K562 (cell line): Measurements from ENCODE around the gene PRSS21. TPM values are rescaled to one million over a fixed set of nuclear protein-coding genes. Genes with fewer than 3 reads are reported as not detected.

Source experiments
- ATAC-seq: fragments of 200-7000 bp; cut with Tn5 transposase; 3 replicates; pipeline ENCODE4 v1.9.1; 2020; ENCODE audit warnings: moderate library complexity
- BruUV-seq: library from RNA; stranded (reverse); fragments of 400-500 nt; replicated peaks from 2 replicates; lab custom pipeline; 2021; lab: Mats Ljungman, UMichigan
- CTCF ChIA-PET: fragments of 300-600 bp; formaldehyde crosslinking; extraction: SDS; loops from one replicate; lab custom pipeline; 2021; ENCODE audit warnings: low intra/inter-chr PET ratio; lab: Yijun Ruan, JAX
- POLR2A ChIA-PET: fragments of 300-600, 350-650 bp; sonication (Branson Sonifier 250); formaldehyde crosslinking; extraction: SDS; loops from one replicate; lab custom pipeline; 2021; ENCODE audit warnings: antibody characterized with exemption, inconsistent platforms; lab: Yijun Ruan, JAX
- DNase-seq, 4 experiments: peaks; one replicate each; pipeline versions ENCODE4 v3.0.0 to v3.0.0-alpha.2; 2011 to 2018; ENCODE audit warnings: low spot score in 3 of 4, mixed read lengths in 3 of 4; ENCODE audit errors: extremely low read depth in 1 of 4
- FAIRE-seq: peaks from 2 replicates; lab custom pipeline; 2011; peaks lifted over from hg19 to GRCh38; lab: Jason Lieb, UNC
- H2AFZ ChIP-seq: 2 replicates; pipeline ENCODE4 v1.6.0; 2011; ENCODE audit warnings: low read depth, low read length, control low read depth, inconsistent platforms
- H3K27ac ChIP-seq: fragments of 200-600 bp; 3 replicates; pipeline ENCODE4 v1.8.0; 2011; ENCODE audit warnings: low read depth, mild to moderate bottlenecking, control low read depth, inconsistent platforms, low read length, moderate library complexity, mixed read lengths; ENCODE audit errors: extremely low read depth
- H3K27me3 ChIP-seq, 2 experiments: fragments of 300-600 bp in 1 of 2; 2 replicates in 1 of 2; 3 replicates in 1 of 2; pipeline versions ENCODE4 v1.6.0 to v1.8.0; 2011; ENCODE audit warnings: inconsistent platforms in 2 of 2, low read length in 2 of 2, mild to moderate bottlenecking in 1 of 2, mixed read lengths in 1 of 2, moderate library complexity in 1 of 2; ENCODE audit not compliant: control insufficient read depth in 2 of 2, insufficient read depth in 2 of 2
- H3K36me3 ChIP-seq: fragments of 300-600 bp; 3 replicates; pipeline ENCODE4 v1.8.0; 2011; ENCODE audit warnings: mild to moderate bottlenecking, low read length, inconsistent platforms; ENCODE audit not compliant: control insufficient read depth, insufficient read depth
- H3K4me1 ChIP-seq, 2 experiments: fragments of 200-600 bp in 1 of 2; replicated peaks in 1 of 2; 2 replicates in 1 of 2; 3 replicates in 1 of 2; pipeline versions ENCODE4 v1.5.1 to v1.8.0; 2011; ENCODE audit warnings: inconsistent platforms in 2 of 2, low read length in 2 of 2, mild to moderate bottlenecking in 1 of 2, mixed read lengths in 1 of 2, moderate library complexity in 1 of 2; ENCODE audit not compliant: control insufficient read depth in 2 of 2, insufficient read depth in 2 of 2
- H3K4me2 ChIP-seq: 2 replicates; pipeline ENCODE4 v1.6.1; 2011; ENCODE audit warnings: low read length, control low read depth, inconsistent platforms, mixed read lengths; ENCODE audit not compliant: insufficient read depth
- H3K4me3 ChIP-seq: fragments of 200-600 bp; sonication (generic), shearing (Covaris generic); 2 replicates; pipeline ENCODE4 v1.5.1; 2016; ENCODE audit warnings: control low read depth, inconsistent platforms
- H3K79me2 ChIP-seq: fragments of 200-600 bp; 3 replicates; pipeline ENCODE4 v1.8.0; 2011; ENCODE audit warnings: low read length, inconsistent platforms; ENCODE audit not compliant: control insufficient read depth, insufficient read depth
- H3K9ac ChIP-seq, 2 experiments: 2 replicates each; pipeline versions ENCODE4 v1.6.0 to v1.6.1; 2011; ENCODE audit warnings: low read depth in 2 of 2, low read length in 2 of 2, control low read depth in 1 of 2, inconsistent platforms in 1 of 2, mild to moderate bottlenecking in 1 of 2, mixed read lengths in 1 of 2; ENCODE audit not compliant: insufficient read depth in 1 of 2
- H3K9me1 ChIP-seq: one replicate; pipeline ENCODE4 v1.6.0; 2011; ENCODE audit warnings: inconsistent platforms, mild to moderate bottlenecking, low read length, moderate library complexity; ENCODE audit not compliant: control insufficient read depth, insufficient read depth
- H3K9me3 ChIP-seq: replicated peaks from 2 replicates; pipeline ENCODE4 v1.5.1; 2011; ENCODE audit warnings: low read depth, low read length, inconsistent platforms; ENCODE audit not compliant: control insufficient read depth, insufficient read depth
- H4K20me1 ChIP-seq: replicated peaks from 2 replicates; pipeline ENCODE4 v1.6.1; 2011; ENCODE audit warnings: low read length, inconsistent platforms, mixed read lengths; ENCODE audit not compliant: control insufficient read depth, insufficient read depth
- POLR2G ChIP-seq: fragments of 200-400 bp; formaldehyde crosslinking; IDR thresholded peaks from 2 replicates; pipeline ENCODE4 v1.6.1; 2017; ENCODE audit warnings: low read depth, mild to moderate bottlenecking, antibody characterized with exemption, low read length, moderate library complexity
- ZKSCAN8 ChIP-seq: fragments of 200-800 bp; sonication (Bioruptor generic); IDR thresholded peaks from 2 replicates; pipeline ENCODE4 v1.6.1; 2016; ENCODE audit warnings: missing genetic modification characterization, missing compliant biosample characterization
- ZNF121 ChIP-seq: sonication (generic); formaldehyde crosslinking; conservative IDR thresholded peaks from 2 replicates; pipeline ENCODE4 v1.8.0; 2022; ENCODE audit warnings: missing genetic modification reagents
- WGBS: fragments of 100-300 bp; shearing (Covaris generic); methylation state at CpG from one replicate; pipeline ENCODE4 v1.1.6; 2016; ENCODE audit warnings: low coverage, mixed read lengths; ENCODE audit not compliant: insufficient coverage; ENCODE audit errors: missing lambda C conversion rate; 5-methylcytosine and 5-hydroxymethylcytosine counted together
- in situ Hi-C: fragments of 300-500 bp; cut with MboI; formaldehyde crosslinking; loops from 4 replicates; pipeline ENCODE4 v1.15.0; 2018; ENCODE audit warnings: inconsistent platforms, mixed read lengths
- intact Hi-C: fragments of 100-400 bp; cut with micrococcal nuclease; formaldehyde crosslinking; loops from 2 replicates; pipeline ENCODE4 v1.14.2; 2022
- polyA plus RNA-seq, 8 experiments: library from polyadenylated mRNA; depleted of rRNA in 4 of 8; stranded (reverse) in 5 of 8; unstranded in 3 of 8; fragments of >200 nt; fragmentation: Nextera tagmentation in 2 of 8; fragmentation: Illumina TruSeq in 1 of 8; extraction: Ambion mirVana in 2 of 8; extraction: Trizol in 1 of 8; gene quantifications; 2 replicates each; pipeline versions ENCODE4 v1.2.1 to v1.2.3, GENCODE V29; 2011 to 2014; ENCODE audit warnings: inconsistent platforms in 1 of 8, missing spikeins in 1 of 8
- total RNA-seq, 7 experiments: library from RNA; depleted of rRNA in 6 of 7; stranded (reverse); fragments of >200 nt in 6 of 7; fragmentation: Illumina TruSeq in 2 of 7; extraction: Trizol in 2 of 7; gene quantifications; 2 replicates each; pipeline versions ENCODE4 v1.2.1 to v1.2.3, GENCODE V29; 2011 to 2021; ENCODE audit warnings: low replicate concordance in 1 of 7

The PRSS21 gene
- total and polyA plus RNA-seq, 9 of the 15 experiments (the other 6 are each of a cell fraction or from before 2014, with no cell fraction given), result 12.1 to 121 (median 61.3) TPM

DNA sequence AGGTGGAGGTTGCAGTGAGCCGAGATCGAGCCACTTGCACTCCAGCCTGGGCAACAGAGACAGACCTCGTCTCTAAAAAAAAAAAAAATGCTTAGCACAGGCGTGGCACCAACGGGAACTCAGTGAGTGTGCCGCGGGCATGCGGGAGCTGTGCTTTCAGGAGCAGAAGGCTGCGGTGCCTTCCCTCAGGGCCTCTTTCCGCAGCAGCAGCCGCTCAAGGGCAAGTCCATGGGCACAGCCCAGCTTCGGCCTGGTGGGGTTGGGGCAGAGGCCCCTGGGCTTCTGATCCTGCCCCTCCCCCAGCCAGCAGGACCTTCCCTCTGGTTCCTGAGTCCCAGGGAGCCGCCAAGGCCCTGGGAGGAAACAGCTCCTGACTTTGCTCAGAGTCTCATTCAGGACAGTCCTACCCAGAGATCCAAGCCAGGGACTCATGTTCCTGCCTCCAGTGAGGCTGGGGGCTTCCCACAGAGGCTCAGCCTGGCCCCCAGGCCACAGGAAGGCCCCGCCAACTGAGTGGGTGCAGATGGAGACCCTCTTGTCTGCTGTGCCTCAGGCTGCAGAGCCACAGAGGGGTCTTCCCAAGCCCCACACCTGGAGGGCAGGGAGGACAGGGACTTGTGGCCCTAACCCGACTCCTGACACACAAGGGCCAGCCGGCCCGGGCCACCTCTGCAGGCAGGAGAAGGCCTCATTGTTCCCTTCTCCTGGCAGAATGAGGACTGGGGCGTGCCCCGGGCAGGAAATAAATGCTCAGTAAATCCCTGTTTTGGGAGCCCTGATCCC lies 9.7 kb downstream of the PRSS21 start:
- Histone ChIP-seq H3K9me3 (no peaks in the 10 kb centered on the region), H3K79me2 (no peaks in the 10 kb centered on the region), H3K27me3 (peaks cover 31 to 63% of the 10 kb centered on the region in 2 experiments), H3K4me2 (no peak overlapping the region), H3K27ac (no peak overlapping the region), H3K9me1 (no peaks in the 10 kb centered on the region), H3K36me3 (no peaks in the 10 kb centered on the region), H4K20me1 (peaks cover 10% of the 10 kb centered on the region), H2AFZ (no peak overlapping the region), H3K4me1 (peaks cover 0 to 33% of the 10 kb centered on the region in 2 experiments; a peak in 2 of 5 replicates), H3K9ac (no peak overlapping the region)
- POLR2A ChIA-PET, result interaction anchor here (0.6 to 2.4 kb wide), 5 partner anchors 12 to 197 kb away, joined by 3 to 8 read pairs (median 3); no protein-coding TSS in a partner anchor
- in situ Hi-C loops (no loop called here), intact Hi-C loops (no loop called here)
- no TSS peak for BruUV-seq
- 23% methylated on average over 14 of the region's 19 CpGs for WGBS
- DNase-seq (no peak), FAIRE-seq (no peak)
- TF ChIP-seq ZNF121 (no peak), POLR2G (0 out of 2 replicates have a peak, but pooled peaks have one; percentile 34)
- TF ChIP-seq, all 486 proteins: peak for 1
- CTCF ChIA-PET, result no interaction called here
- ATAC-seq, result no peak
- H3K4me3 ChIP-seq, result no peak overlapping the region

DNA sequence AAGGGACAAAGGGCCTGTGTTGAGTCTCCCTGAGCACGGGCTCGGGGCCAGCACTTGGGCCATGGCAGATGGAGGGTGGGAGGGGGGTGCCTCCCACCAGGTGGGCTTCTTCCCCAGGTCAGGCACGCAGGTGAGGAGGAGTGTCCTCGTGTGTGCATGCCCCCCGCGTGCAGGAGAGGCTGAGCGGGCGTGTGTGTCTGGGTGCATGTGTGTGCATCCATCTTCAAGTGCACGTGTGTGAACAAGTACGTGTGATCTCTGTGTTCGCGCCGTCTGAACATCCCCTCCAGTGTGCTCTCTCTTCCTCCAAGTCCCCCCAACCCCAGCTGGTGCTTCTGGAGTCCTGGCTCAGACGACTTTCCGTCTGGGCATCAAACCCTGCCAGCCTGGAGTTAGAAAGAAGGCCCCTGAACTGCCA lies 10.3 kb downstream of the PRSS21 start:
- H3K27me3 ChIP-seq, result peaks cover 36 to 69% of the 10 kb centered on the region in 2 experiments

More for the DNA sequence above, 10.3 kb downstream of the PRSS21 start:
- Histone ChIP-seq H3K9ac (no peak overlapping the region), H3K9me1 (no peaks in the 10 kb centered on the region), H3K4me2 (no peak overlapping the region), H3K4me1 (peaks cover 0 to 33% of the 10 kb centered on the region in 2 experiments; a peak in 2 of 5 replicates), H3K36me3 (no peaks in the 10 kb centered on the region), H3K4me3 (no peak overlapping the region), H4K20me1 (peaks cover 10% of the 10 kb centered on the region), H3K27ac (no peak overlapping the region), H2AFZ (no peak overlapping the region), H3K79me2 (no peaks in the 10 kb centered on the region), H3K9me3 (no peaks in the 10 kb centered on the region)
- 0 out of 2 replicates have a peak, but pooled peaks have one; percentile 15 for TF ChIP-seq POLR2G
- no peak for TF ChIP-seq ZKSCAN8
- POLR2A ChIA-PET, result interaction anchor here (0.6 to 2.4 kb wide), 2 partner anchors 12 to 196 kb away, joined by 3 to 8 read pairs; no protein-coding TSS in a partner anchor
- in situ Hi-C loops (no loop called here), intact Hi-C loops (no loop called here)
- no peak for ATAC-seq
- no peak for DNase-seq
- 11% methylated on average over 13 of the region's 15 CpGs for WGBS
- no peak for FAIRE-seq
- CTCF ChIA-PET, result no interaction called here
- BruUV-seq, result no TSS peak
